ENCODE results near the gene NUP133. TPM values are rescaled to one million over a fixed set of nuclear protein-coding genes. Genes with fewer than 3 reads are reported as not detected.
"Not testable (repeated sequence)": the region's sequence is repeated elsewhere in the genome, so short reads cannot be mapped to it uniquely, and the experiment has no call there.

The NUP133 gene
- 18.3 TPM for polyA plus RNA-seq (2013, experiment 1 of 2; ENCODE audit: insufficient read length)
- 20.1 TPM for polyA plus RNA-seq (2013, experiment 2 of 2; ENCODE audit: insufficient read length)

GRCh38 chr1:229507951-229508822 is at the start of gene NUP133:
Gene NUP133, minus strand, starts transcription at chr1:229508341. Its CDS starts 92 bp downstream, at chr1:229508249.
- peak; percentile 98 for DNase-seq

GRCh38 chr1:229557200-229557850 is 49.2 kb upstream of the NUP133 start:
- DNase-seq = peak; percentile 15

- DNase-seq = peak; percentile 60
Measured at GRCh38 chr1:229554886-229555621, 46.9 kb upstream of the NUP133 start.

- no peak for DNase-seq
Measured at GRCh38 chr1:229553621-229554130, 45.5 kb upstream of the NUP133 start.

- no peak for DNase-seq
Measured at GRCh38 chr1:229552732-229553131, 44.6 kb upstream of the NUP133 start.

- no peak for DNase-seq
Measured at GRCh38 chr1:229550812-229551567, 42.8 kb upstream of the NUP133 start.

GRCh38 chr1:229547542-229547941 is 39.4 kb upstream of the NUP133 start:
- no peak for DNase-seq

GRCh38 chr1:229544587-229544986 is 36.4 kb upstream of the NUP133 start:
- DNase-seq = no peak

- no peak for DNase-seq
Measured at GRCh38 chr1:229539863-229540506, 31.8 kb upstream of the NUP133 start.

- DNase-seq = no peak
Measured at GRCh38 chr1:229538945-229539344, 30.8 kb upstream of the NUP133 start.

GRCh38 chr1:229537894-229538293 is 29.8 kb upstream of the NUP133 start:
- DNase-seq = no peak

- no peak for DNase-seq
Measured at GRCh38 chr1:229536982-229537381, 28.8 kb upstream of the NUP133 start.

GRCh38 chr1:229535230-229535629 is 27.1 kb upstream of the NUP133 start:
- peak; percentile 35 for DNase-seq

GRCh38 chr1:229531326-229531725 is 23.2 kb upstream of the NUP133 start:
- DNase-seq = no peak

GRCh38 chr1:229529639-229530038 is 21.5 kb upstream of the NUP133 start:
- no peak for DNase-seq

GRCh38 chr1:229526695-229527094 is 18.6 kb upstream of the NUP133 start:
- DNase-seq = no peak

GRCh38 chr1:229523052-229523451 is 14.9 kb upstream of the NUP133 start:
- no peak for DNase-seq

- peak; percentile 76 for DNase-seq
Measured at GRCh38 chr1:229514578-229515275, 6.6 kb upstream of the NUP133 start.

- DNase-seq = not testable (repeated sequence)
Measured at GRCh38 chr1:229511625-229512024, 3.5 kb upstream of the NUP133 start.

GRCh38 chr1:229511201-229511600 is 3.1 kb upstream of the NUP133 start:
- DNase-seq = not testable (repeated sequence)

GRCh38 chr1:229509576-229509975 is 1.4 kb upstream of the NUP133 start:
- DNase-seq = no peak

Data from fibroblast of skin of scalp (primary cell).